IgD-negative memory B cell (primary cell): ENCODE results near the gene SLC10A2. TPM values are rescaled to one million over a fixed set of nuclear protein-coding genes. Genes with fewer than 3 reads are reported as not detected.

Source experiments
- H3K27ac Mint-ChIP-seq, 3 donors: one replicate each; pipeline ENCODE4 v1.8.0; 2020 to 2022; ENCODE audit warnings: mild to moderate bottlenecking in 3 of 3, mixed read lengths in 3 of 3, moderate library complexity in 1 of 3
- H3K27me3 Mint-ChIP-seq: one replicate; pipeline ENCODE4 v1.8.0; 2021; ENCODE audit warnings: mixed read lengths
- H3K36me3 Mint-ChIP-seq: one replicate; pipeline ENCODE4 v1.8.0; 2020; ENCODE audit warnings: mild to moderate bottlenecking, mixed read lengths
- H3K4me1 Mint-ChIP-seq, 3 donors: one replicate each; pipeline ENCODE4 v1.8.0; 2020 to 2022; ENCODE audit warnings: mixed read lengths in 3 of 3, mild to moderate bottlenecking in 1 of 3
- H3K4me3 Mint-ChIP-seq, 4 donors: one replicate each; pipeline ENCODE4 v1.8.0; 2020 to 2022; ENCODE audit warnings: mild to moderate bottlenecking in 4 of 4, mixed read lengths in 4 of 4, moderate library complexity in 3 of 4
- H3K9me3 Mint-ChIP-seq, 3 donors: one replicate each; pipeline ENCODE4 v1.8.0; 2020 to 2021; ENCODE audit warnings: mixed read lengths in 3 of 3, mild to moderate bottlenecking in 1 of 3
- polyA plus RNA-seq: library from polyadenylated mRNA; unstranded; fragments of 300-500 nt; fragmentation: Illumina TruSeq; gene quantifications from one replicate; pipeline ENCODE4 v1.2.3, GENCODE V29; 2021

The SLC10A2 gene
- polyA plus RNA-seq, 1 donor from 2014 or later, result not detected

- no peaks in the 10 kb centered on the region for H3K36me3 Mint-ChIP-seq
- H3K4me3 Mint-ChIP-seq, result no peak overlapping the region
- peaks cover 1% of the 10 kb centered on the region for H3K27me3 Mint-ChIP-seq
- peaks cover 2 to 9% (median 7%) of the 10 kb centered on the region in 3 donors for H3K4me1 Mint-ChIP-seq
- H3K9me3 Mint-ChIP-seq, result no peaks in the 10 kb centered on the region
- H3K27ac Mint-ChIP-seq, result no peak overlapping the region
Measured at GRCh38 chr13:103068836-103069235, 2.6 kb upstream of the SLC10A2 start.

- H3K4me1 Mint-ChIP-seq, result peaks cover 2 to 9% (median 7%) of the 10 kb centered on the region in 3 donors
- no peak overlapping the region for H3K27ac Mint-ChIP-seq
- no peaks in the 10 kb centered on the region for H3K9me3 Mint-ChIP-seq
- no peak overlapping the region for H3K4me3 Mint-ChIP-seq
- peaks cover 1% of the 10 kb centered on the region for H3K27me3 Mint-ChIP-seq
- H3K36me3 Mint-ChIP-seq, result no peaks in the 10 kb centered on the region
Measured at GRCh38 chr13:103067751-103068555, 1.7 kb upstream of the SLC10A2 start.

GRCh38 chr13:103066781-103067345 lies 646 bp upstream of the SLC10A2 start:
- Mint-ChIP-seq H3K27ac (no peak overlapping the region), H3K4me1 (peaks cover 2 to 9% (median 7%) of the 10 kb centered on the region in 3 donors), H3K27me3 (peaks cover 1% of the 10 kb centered on the region), H3K4me3 (no peak overlapping the region), H3K36me3 (no peaks in the 10 kb centered on the region), H3K9me3 (no peaks in the 10 kb centered on the region)

GRCh38 chr13:103063376-103063775 lies 2.8 kb downstream of the SLC10A2 start:
- Mint-ChIP-seq H3K27me3 (peaks cover 1% of the 10 kb centered on the region), H3K9me3 (peaks cover 0 to 7% (median 6%) of the 10 kb centered on the region in 3 donors), H3K27ac (no peak overlapping the region), H3K36me3 (no peaks in the 10 kb centered on the region), H3K4me3 (no peak overlapping the region), H3K4me1 (peaks cover 2 to 8% (median 7%) of the 10 kb centered on the region in 3 donors)

GRCh38 chr13:103062079-103062478 lies 4.1 kb downstream of the SLC10A2 start:
- Mint-ChIP-seq H3K36me3 (no peaks in the 10 kb centered on the region), H3K4me3 (no peak overlapping the region)

GRCh38 chr13:103056008-103056407 lies 10.2 kb downstream of the SLC10A2 start:
- Mint-ChIP-seq H3K36me3 (no peaks in the 10 kb centered on the region), H3K27ac (no peak overlapping the region)

More at GRCh38 chr13:103062079-103062478, 4.1 kb downstream of the SLC10A2 start:
- peaks cover 0 to under 1% (median 0%) of the 10 kb centered on the region in 3 donors for H3K4me1 Mint-ChIP-seq
- peaks cover 0 to 7% (median 6%) of the 10 kb centered on the region in 3 donors for H3K9me3 Mint-ChIP-seq
- H3K27me3 Mint-ChIP-seq, result no peaks in the 10 kb centered on the region
- no peak overlapping the region for H3K27ac Mint-ChIP-seq

GRCh38 chr13:103055166-103055565 lies 11.1 kb downstream of the SLC10A2 start:
- Mint-ChIP-seq H3K9me3 (peaks cover 9 to 34% (median 14%) of the 10 kb centered on the region in 3 donors), H3K27ac (no peak overlapping the region), H3K4me3 (no peak overlapping the region), H3K4me1 (peaks cover 0 to 1% (median 0%) of the 10 kb centered on the region in 3 donors), H3K27me3 (no peaks in the 10 kb centered on the region), H3K36me3 (no peaks in the 10 kb centered on the region)

More at GRCh38 chr13:103056008-103056407, 10.2 kb downstream of the SLC10A2 start:
- peaks cover 9 to 34% (median 14%) of the 10 kb centered on the region in 3 donors for H3K9me3 Mint-ChIP-seq
- H3K4me3 Mint-ChIP-seq, result peak overlapping the region in 1 of 4 donors; percentile 10
- H3K4me1 Mint-ChIP-seq, result peaks cover 0 to 1% (median 0%) of the 10 kb centered on the region in 3 donors
- H3K27me3 Mint-ChIP-seq, result no peaks in the 10 kb centered on the region

GRCh38 chr13:103046676-103047075 lies 19.5 kb downstream of the SLC10A2 start:
- Mint-ChIP-seq H3K36me3 (peaks cover 2% of the 10 kb centered on the region), H3K4me1 (no peaks in the 10 kb centered on the region)

GRCh38 chr13:103044056-103044455 lies 22.2 kb downstream of the SLC10A2 start:
- Mint-ChIP-seq H3K4me3 (no peak overlapping the region), H3K9me3 (no peaks in the 10 kb centered on the region), H3K27ac (no peak overlapping the region), H3K4me1 (no peaks in the 10 kb centered on the region), H3K36me3 (peaks cover 2% of the 10 kb centered on the region), H3K27me3 (no peaks in the 10 kb centered on the region)

More at GRCh38 chr13:103046676-103047075, 19.5 kb downstream of the SLC10A2 start:
- Mint-ChIP-seq H3K4me3 (no peak overlapping the region), H3K27me3 (no peaks in the 10 kb centered on the region), H3K9me3 (no peaks in the 10 kb centered on the region), H3K27ac (no peak overlapping the region)

GRCh38 chr13:103040006-103040405 lies 26.2 kb downstream of the SLC10A2 start:
- Mint-ChIP-seq H3K36me3 (peaks cover 2% of the 10 kb centered on the region), H3K27ac (no peak overlapping the region), H3K27me3 (no peaks in the 10 kb centered on the region), H3K4me3 (no peak overlapping the region), H3K9me3 (no peaks in the 10 kb centered on the region), H3K4me1 (peaks cover 0 to under 1% (median 0%) of the 10 kb centered on the region in 3 donors)

GRCh38 chr13:103039183-103039582 lies 27.0 kb downstream of the SLC10A2 start:
- H3K27ac Mint-ChIP-seq, result peak overlapping the region in 1 of 3 donors; percentile 76
- no peaks in the 10 kb centered on the region for H3K27me3 Mint-ChIP-seq
- H3K9me3 Mint-ChIP-seq, result no peaks in the 10 kb centered on the region
- H3K4me1 Mint-ChIP-seq, result peaks cover under 1 to 4% (median 1%) of the 10 kb centered on the region in 3 donors
- no peaks in the 10 kb centered on the region for H3K36me3 Mint-ChIP-seq
- no peak overlapping the region for H3K4me3 Mint-ChIP-seq

- no peaks in the 10 kb centered on the region for H3K9me3 Mint-ChIP-seq
- H3K27me3 Mint-ChIP-seq, result no peaks in the 10 kb centered on the region
- no peak overlapping the region for H3K4me3 Mint-ChIP-seq
- peaks cover 10 to 25% (median 16%) of the 10 kb centered on the region in 3 donors for H3K4me1 Mint-ChIP-seq
- no peak overlapping the region for H3K27ac Mint-ChIP-seq
- H3K36me3 Mint-ChIP-seq, result no peaks in the 10 kb centered on the region
Measured at GRCh38 chr13:103036268-103036667, 29.9 kb downstream of the SLC10A2 start.

GRCh38 chr13:103033999-103034398 lies 32.2 kb downstream of the SLC10A2 start:
- Mint-ChIP-seq H3K9me3 (no peaks in the 10 kb centered on the region), H3K36me3 (no peaks in the 10 kb centered on the region), H3K4me3 (peak overlapping the region in 3 of 4 donors; percentile 6 to 75 (median 23)), H3K27me3 (no peaks in the 10 kb centered on the region), H3K27ac (peak overlapping the region in 1 of 3 donors; percentile 76), H3K4me1 (peaks cover 17 to 37% (median 25%) of the 10 kb centered on the region in 3 donors)

GRCh38 chr13:103031332-103031873 lies 34.8 kb downstream of the SLC10A2 start:
- no peaks in the 10 kb centered on the region for H3K27me3 Mint-ChIP-seq
- H3K4me3 Mint-ChIP-seq, result peak overlapping the region in 3 of 4 donors; percentile 0 to 41 (median 34)
- no peaks in the 10 kb centered on the region for H3K36me3 Mint-ChIP-seq
- peaks cover 17 to 37% (median 25%) of the 10 kb centered on the region in 3 donors for H3K4me1 Mint-ChIP-seq
- peak overlapping the region in 2 of 3 donors; percentile 7 to 11 for H3K27ac Mint-ChIP-seq
- H3K9me3 Mint-ChIP-seq, result peaks cover 0 to 9% (median 2%) of the 10 kb centered on the region in 3 donors

GRCh38 chr13:103030776-103031175 lies 35.4 kb downstream of the SLC10A2 start:
- Mint-ChIP-seq H3K27ac (peak overlapping the region in 1 of 3 donors; percentile 7), H3K36me3 (no peaks in the 10 kb centered on the region)

More at GRCh38 chr13:103030776-103031175, 35.4 kb downstream of the SLC10A2 start:
- H3K4me3 Mint-ChIP-seq, result peak overlapping the region in 2 of 4 donors; percentile 29 to 53
- peaks cover 0 to 9% (median 2%) of the 10 kb centered on the region in 3 donors for H3K9me3 Mint-ChIP-seq
- no peaks in the 10 kb centered on the region for H3K27me3 Mint-ChIP-seq
- H3K4me1 Mint-ChIP-seq, result peaks cover 17 to 37% (median 25%) of the 10 kb centered on the region in 3 donors
